ENCODE measurements around the gene PPP1R11.
"Not testable (repeated sequence)": the region's sequence is repeated elsewhere in the genome, so short reads cannot be mapped to it uniquely, and the experiment has no call there.

The PPP1R11 gene, protein sequence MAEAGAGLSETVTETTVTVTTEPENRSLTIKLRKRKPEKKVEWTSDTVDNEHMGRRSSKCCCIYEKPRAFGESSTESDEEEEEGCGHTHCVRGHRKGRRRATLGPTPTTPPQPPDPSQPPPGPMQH

GRCh38 chr6:30066577-30067459 lies at the start of gene PPP1R11:
Gene PPP1R11, plus strand, starts transcription at chr6:30067198. Its CDS starts 213 bp downstream, at chr6:30067411.
- peak; percentile 91 for DNase-seq

DNA sequence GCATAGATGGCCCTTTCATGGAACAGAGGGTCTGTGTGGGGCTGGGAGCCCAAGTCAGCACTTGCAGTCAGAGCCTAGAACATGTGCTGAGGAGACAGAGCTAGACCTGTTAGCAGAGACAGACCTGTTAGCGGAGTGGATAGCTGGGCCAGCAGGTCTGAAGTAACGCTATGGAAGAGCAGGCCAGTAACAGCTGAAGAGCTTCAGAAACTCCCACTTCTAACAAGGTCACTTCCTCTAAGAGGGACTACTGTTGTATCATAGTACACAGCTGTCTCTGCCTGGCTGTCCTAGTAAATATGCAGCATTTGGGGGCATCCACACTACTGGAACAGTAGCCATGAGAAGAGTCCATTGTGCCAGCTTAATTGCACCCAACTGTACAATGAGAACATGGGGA lies 47.2 kb upstream of the PPP1R11 start:
- no peak for DNase-seq

DNA sequence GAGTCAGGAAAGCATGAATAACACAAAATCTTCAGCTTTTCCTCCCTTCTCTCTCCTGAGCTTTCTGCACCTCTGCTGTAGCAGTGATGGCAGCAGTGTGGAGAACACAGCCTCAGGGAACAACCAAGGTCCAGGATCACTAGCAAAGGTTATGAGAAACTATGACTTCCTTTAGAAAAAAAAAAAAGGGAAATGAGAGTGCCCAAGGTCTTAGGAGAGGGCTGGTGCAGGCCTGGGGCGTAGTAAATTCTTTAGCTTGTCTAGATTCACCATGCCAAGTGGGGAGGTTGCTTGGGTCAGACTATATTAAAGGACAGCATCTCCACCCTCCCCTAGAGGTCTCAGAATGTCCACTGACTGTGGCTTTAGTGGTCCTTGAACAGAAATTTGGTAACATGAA lies 46.4 kb upstream of the PPP1R11 start:
- no peak for DNase-seq

DNA sequence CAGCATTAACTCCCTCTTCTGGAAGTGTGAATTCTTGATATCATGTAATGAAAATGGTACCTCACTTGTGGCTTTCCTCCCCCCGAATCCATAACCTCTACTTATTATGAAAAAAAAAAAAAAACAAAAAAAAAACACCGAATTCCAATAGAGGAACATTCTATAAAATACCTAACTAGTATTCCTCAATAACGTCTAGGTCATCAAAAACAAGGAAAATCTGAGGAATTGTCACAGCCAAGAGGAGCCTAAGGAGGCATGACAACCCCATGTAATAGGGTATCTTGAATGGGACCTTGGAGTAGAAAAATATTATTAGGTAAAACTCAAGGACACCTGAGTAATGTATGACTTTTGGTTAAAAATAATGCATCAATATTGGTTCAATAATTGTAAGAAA lies 44.8 kb upstream of the PPP1R11 start:
- DNase-seq = no peak

GRCh38 chr6:30022712-30023111 lies 44.3 kb upstream of the PPP1R11 start:
- not testable (repeated sequence) for DNase-seq

DNA sequence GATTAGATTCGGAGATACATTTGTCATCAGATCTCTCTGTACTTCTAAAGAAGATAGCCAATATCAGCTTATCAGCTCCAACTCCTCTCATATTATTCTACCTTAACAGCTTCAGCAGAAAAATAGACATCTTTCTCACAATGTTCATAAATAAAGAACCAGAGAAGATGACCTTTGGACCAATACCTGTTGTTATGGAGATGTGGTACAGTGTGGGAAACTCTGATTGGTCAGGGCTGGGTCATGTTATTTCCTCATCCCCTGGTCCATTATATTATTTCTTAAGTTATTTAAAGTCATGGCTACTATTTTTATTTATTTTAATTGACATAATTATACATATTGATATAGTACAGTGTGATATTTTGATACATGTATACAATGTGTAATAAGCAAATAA lies 41.8 kb upstream of the PPP1R11 start:
- no peak for DNase-seq

- no peak for DNase-seq
Measured at GRCh38 chr6:30029588-30029987, 37.4 kb upstream of the PPP1R11 start.

DNA sequence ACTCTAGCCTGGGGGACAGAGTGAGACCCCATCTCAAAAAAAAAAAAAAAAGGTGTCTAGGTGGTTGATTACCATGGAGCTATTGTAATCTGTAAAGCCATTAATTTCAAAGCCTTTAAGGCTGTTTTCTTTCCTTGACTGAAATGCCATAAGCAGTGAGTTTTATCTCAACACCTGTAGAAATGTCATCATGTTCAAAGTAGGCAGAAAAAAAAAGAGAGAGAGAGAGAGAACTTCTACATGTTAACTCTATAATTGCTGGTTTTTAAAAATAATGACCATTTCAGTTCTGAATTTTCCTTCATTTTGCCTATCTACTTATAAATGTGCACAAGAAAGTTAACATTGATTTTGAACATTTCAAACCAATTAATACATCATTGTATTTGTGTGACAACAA lies 35.6 kb upstream of the PPP1R11 start:
- DNase-seq = no peak

GRCh38 chr6:30033440-30033839 lies 33.6 kb upstream of the PPP1R11 start:
- not testable (repeated sequence) for DNase-seq

GRCh38 chr6:30035784-30036183 lies 31.2 kb upstream of the PPP1R11 start:
- DNase-seq = no peak

DNA sequence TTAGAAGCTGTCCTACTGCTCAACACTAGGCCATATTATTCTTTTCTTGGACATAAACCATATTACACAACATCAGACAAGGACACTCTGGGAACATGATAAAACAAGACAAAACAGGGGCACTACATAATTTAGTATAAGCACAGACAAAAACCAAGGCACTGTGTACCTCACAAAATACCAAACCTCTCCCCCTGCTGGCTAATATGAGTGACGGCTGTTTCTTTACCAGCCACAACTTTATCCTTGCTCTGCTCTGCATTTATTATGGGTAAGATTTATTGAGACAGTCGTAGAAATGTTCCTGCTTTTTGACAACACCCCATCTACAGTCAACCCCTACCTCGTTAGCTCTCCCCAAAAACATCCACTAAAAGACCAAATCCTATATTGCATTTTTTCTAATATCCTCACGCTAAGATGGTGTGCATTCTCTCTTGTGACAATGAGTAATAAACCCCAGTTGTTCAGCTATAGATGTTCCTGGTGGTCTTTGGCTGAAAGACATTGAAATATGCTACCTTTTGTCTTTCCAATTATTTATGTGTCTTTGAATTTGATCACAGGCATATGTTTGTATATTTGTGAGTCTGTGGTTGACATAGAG lies 29.7 kb upstream of the PPP1R11 start:
- no peak for DNase-seq

DNA sequence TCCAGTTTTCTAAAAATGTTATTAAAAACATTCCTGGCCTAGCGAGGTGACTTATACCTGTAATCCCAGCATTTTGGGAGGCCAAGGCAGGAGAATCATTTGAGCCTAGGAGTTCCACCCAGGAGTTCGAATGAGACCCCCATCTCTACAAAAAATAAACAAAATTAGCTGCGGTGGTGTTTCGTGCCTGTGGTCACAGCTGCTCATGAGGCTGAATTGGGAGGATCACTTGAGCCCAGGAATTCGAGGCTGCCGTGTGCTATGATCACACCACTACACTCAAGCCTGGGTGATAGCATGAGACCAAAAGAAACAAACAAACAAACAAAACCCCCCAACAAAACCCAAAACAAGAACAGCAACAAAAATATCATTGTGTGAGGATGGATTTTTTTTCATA lies 25.8 kb upstream of the PPP1R11 start:
- no peak for DNase-seq

GRCh38 chr6:30041821-30042220 lies 25.2 kb upstream of the PPP1R11 start:
- DNase-seq = no peak

- DNase-seq = no peak
Measured at GRCh38 chr6:30042476-30042875, 24.5 kb upstream of the PPP1R11 start.

- DNase-seq = no peak
Measured at GRCh38 chr6:30042914-30043313, 24.1 kb upstream of the PPP1R11 start.

- no peak for DNase-seq
Measured at GRCh38 chr6:30043744-30044143, 23.3 kb upstream of the PPP1R11 start.

DNA sequence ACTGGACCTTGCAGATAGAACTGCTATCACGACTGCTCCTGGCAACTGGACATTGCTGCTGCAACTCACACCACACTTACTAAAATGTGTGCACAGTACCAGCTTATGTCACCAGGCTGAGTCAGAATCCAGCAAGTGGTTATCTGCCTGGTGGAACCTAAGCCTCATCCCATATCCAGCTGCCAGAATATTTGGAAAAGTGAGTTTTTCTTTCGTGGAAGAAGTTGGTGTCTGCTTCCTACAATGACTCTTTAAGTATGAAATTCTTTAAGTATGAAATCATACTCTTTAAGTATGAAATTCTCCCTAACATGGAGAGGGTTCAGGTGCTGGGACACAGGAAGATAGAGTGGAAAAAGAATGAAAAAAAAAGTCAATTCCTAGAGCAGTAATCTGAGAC lies 22.4 kb upstream of the PPP1R11 start:
- no peak for DNase-seq

- DNase-seq = no peak
Measured at GRCh38 chr6:30047220-30047619, 19.8 kb upstream of the PPP1R11 start.

DNA sequence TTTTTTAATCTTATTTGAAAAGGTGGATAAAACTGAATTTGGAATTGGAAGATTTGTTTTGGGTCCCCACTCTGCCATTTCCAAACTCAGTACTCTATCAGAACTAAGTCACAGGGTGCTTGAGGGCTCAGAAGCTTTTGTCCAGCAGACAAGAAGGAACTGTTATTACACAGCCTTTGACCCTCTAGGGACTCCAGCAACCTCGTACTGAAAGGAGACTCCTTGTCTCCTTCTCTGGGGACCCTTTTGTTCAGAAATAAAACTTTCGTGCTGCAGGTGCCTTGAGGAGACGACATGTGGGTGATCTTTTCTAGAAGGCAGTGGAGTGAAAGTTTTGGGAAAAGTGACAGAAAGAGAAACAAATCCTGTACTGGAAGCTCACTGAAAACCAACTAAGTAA lies 13.3 kb upstream of the PPP1R11 start:
- no peak for DNase-seq

- no peak for DNase-seq
Measured at GRCh38 chr6:30055513-30055912, 11.5 kb upstream of the PPP1R11 start.

DNA sequence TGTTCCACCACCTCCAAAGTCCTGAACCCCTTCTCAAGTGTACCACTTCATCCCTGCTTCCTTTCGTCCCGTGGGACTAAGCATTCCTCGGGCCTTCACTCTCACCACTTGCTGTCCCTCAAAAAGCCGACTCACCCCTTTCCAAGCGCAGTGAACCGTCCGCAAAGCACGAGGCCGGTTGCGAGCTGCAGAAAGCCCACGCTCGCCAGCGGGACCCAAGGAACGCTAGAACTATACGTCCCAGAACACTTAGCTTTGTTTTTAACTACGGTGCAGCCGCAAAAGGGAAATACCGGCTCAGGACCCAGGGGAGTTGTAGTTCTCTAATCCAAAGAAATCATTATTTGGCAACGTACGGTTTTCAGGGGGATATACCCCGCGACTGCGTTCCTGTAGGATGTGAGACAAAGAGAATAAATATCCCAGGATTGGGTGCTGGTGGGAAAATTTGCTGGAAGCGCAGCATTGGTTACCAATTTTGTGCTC lies 6.3 kb upstream of the PPP1R11 start:
- no peak for DNase-seq

- peak; percentile 79 for DNase-seq
Measured at GRCh38 chr6:30061092-30061857, 5.7 kb upstream of the PPP1R11 start, which contains the start of gene POLR1H. Gene POLR1H, plus strand, starts transcription at chr6:30061265. Its CDS starts 260 bp downstream, at chr6:30061525.

- DNase-seq = no peak
Measured at GRCh38 chr6:30061858-30062458, 5.0 kb upstream of the PPP1R11 start.
